Type B pancreatic cell (in vitro differentiated cells): Measurements from ENCODE around the gene ZNF467. TPM values are rescaled to one million over a fixed set of nuclear protein-coding genes. Genes with fewer than 3 reads are reported as not detected.
A peak's percentile ranks its signal among the peaks of the same experiment; 100 is the strongest.

Experiments
- DNase-seq: peaks from one replicate; pipeline ENCODE4 v3.0.0; 2021; ENCODE audit warnings: mixed read lengths; ENCODE audit not compliant: unreplicated experiment; ENCODE audit errors: extremely low spot score
- H3K27ac Mint-ChIP-seq: 2 replicates; pipeline ENCODE4 v1.8.0; 2021; ENCODE audit warnings: mild to moderate bottlenecking, mixed read lengths
- H3K27me3 Mint-ChIP-seq: 2 replicates; pipeline ENCODE4 v1.8.0; 2021; ENCODE audit warnings: mixed read lengths
- H3K36me3 Mint-ChIP-seq: 2 replicates; pipeline ENCODE4 v1.8.0; 2021; ENCODE audit warnings: mixed read lengths
- H3K4me1 Mint-ChIP-seq: one replicate; pipeline ENCODE4 v1.8.0; 2021; ENCODE audit warnings: mixed read lengths; ENCODE audit not compliant: unreplicated experiment
- H3K4me3 Mint-ChIP-seq: 2 replicates; pipeline ENCODE4 v1.8.0; 2021; ENCODE audit warnings: mild to moderate bottlenecking, mixed read lengths
- H3K9me3 Mint-ChIP-seq: 2 replicates; pipeline ENCODE4 v1.8.0; 2021; ENCODE audit warnings: mixed read lengths
- CTCF ChIP-seq: fragments of 200-600 bp; sonication (generic); conservative IDR thresholded peaks from 2 replicates; pipeline ENCODE4 v1.5.0; 2021; ENCODE audit warnings: antibody characterized with exemption, mild to moderate bottlenecking
- total RNA-seq: library from RNA; stranded (reverse); gene quantifications from 2 replicates; pipeline ENCODE4 v1.2.1, GENCODE V29; 2021; ENCODE audit warnings: low replicate concordance

The ZNF467 gene
- total RNA-seq, 1 donor from 2014 or later, result 17.6 TPM

DNA sequence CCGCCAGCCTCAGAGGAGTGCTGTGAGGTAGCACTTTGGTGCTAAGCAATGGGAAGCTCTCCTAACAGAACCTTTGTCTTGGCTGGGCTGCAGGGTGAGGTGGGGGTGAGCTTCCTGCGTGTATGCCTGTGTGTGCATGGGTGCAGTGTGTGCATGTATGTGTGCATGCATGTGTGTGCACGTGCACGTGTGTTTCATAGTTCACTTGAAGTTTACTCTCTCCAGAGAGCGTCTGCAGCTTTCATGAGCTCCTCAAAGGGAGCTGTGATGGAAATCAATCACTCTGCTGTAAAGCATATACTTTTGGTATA is 4.9 kb upstream of the ZNF467 start:
- TF ChIP-seq CTCF, result no peak
- Mint-ChIP-seq H3K4me1 (peaks cover 19% of the 10 kb centered on the region), H3K27ac (peak overlapping the region; percentile 51), H3K4me3 (no peak overlapping the region), H3K27me3 (peaks cover 7% of the 10 kb centered on the region), H3K36me3 (no peaks in the 10 kb centered on the region), H3K9me3 (no peaks in the 10 kb centered on the region)
- DNase-seq, result no peak

GRCh38 chr7:149777551-149778326 is 4.4 kb upstream of the ZNF467 start:
- DNase-seq, result no peak
- Mint-ChIP-seq H3K4me1 (peaks cover 19% of the 10 kb centered on the region), H3K36me3 (no peaks in the 10 kb centered on the region), H3K27ac (no peak overlapping the region), H3K9me3 (no peaks in the 10 kb centered on the region), H3K27me3 (peaks cover 7% of the 10 kb centered on the region), H3K4me3 (no peak overlapping the region)
- no peak for TF ChIP-seq CTCF

- TF ChIP-seq CTCF, result no peak
- peaks cover 7% of the 10 kb centered on the region for H3K27me3 Mint-ChIP-seq
- peaks cover 19% of the 10 kb centered on the region for H3K4me1 Mint-ChIP-seq
- H3K4me3 Mint-ChIP-seq, result no peak overlapping the region
- no peak for DNase-seq
- no peaks in the 10 kb centered on the region for H3K9me3 Mint-ChIP-seq
- no peaks in the 10 kb centered on the region for H3K36me3 Mint-ChIP-seq
- no peak overlapping the region for H3K27ac Mint-ChIP-seq
Observed at GRCh38 chr7:149776848-149777407, 3.5 kb upstream of the ZNF467 start.

GRCh38 chr7:149776289-149776688 is 2.9 kb upstream of the ZNF467 start:
- no peak for DNase-seq
- Mint-ChIP-seq H3K27me3 (peaks cover 7% of the 10 kb centered on the region), H3K27ac (no peak overlapping the region), H3K4me3 (no peak overlapping the region), H3K4me1 (peaks cover 14% of the 10 kb centered on the region), H3K9me3 (no peaks in the 10 kb centered on the region), H3K36me3 (no peaks in the 10 kb centered on the region)
- TF ChIP-seq CTCF, result no peak

- Mint-ChIP-seq H3K4me1 (peaks cover 11% of the 10 kb centered on the region), H3K27me3 (peaks cover 7% of the 10 kb centered on the region), H3K4me3 (peak overlapping the region; percentile 58), H3K9me3 (no peaks in the 10 kb centered on the region), H3K27ac (no peak overlapping the region), H3K36me3 (no peaks in the 10 kb centered on the region)
- TF ChIP-seq CTCF, result no peak
- no peak for DNase-seq
Observed at GRCh38 chr7:149775176-149775556, 1.8 kb upstream of the ZNF467 start.
